Measurements from ENCODE around the gene RAB7A.

RAB7A gene

GRCh38 chr3:128804017-128804810 lies 78.2 kb downstream of the RAB7A start:
- TF ChIP-seq CTCF (IDR thresholded peaks at IDR 0.05; ENCODE audit: insufficient read depth, low read length) (no peak), SPI1 (IDR thresholded peaks at IDR 0.05; ENCODE audit: borderline replicate concordance, low read depth) (no peak), REST (IDR thresholded peaks at IDR 0.05; ENCODE audit: insufficient replicate concordance, low read depth) (no peak), POLR2AphosphoS5 (IDR thresholded peaks at IDR 0.05; ENCODE audit: low read depth) (no peak), GABPA (IDR thresholded peaks at IDR 0.05; ENCODE audit: low read depth) (no peak)
- Histone ChIP-seq H3K4me3 (replicated peaks; ENCODE audit: insufficient read depth, low read length) (no peak overlapping the region), H3K27me3 (ENCODE audit: insufficient read depth, poor library complexity, severe bottlenecking) (no peaks in the 10 kb centered on the region), H3K27ac (replicated peaks) (peak overlapping the region; percentile 36)
- peak in 1 of 2 experiments; percentile 58 for DNase-seq (ENCODE audit: low read depth in 1 of 2, low spot score in 1 of 2)

- TF ChIP-seq CTCF (IDR thresholded peaks at IDR 0.05; ENCODE audit: insufficient read depth, low read length) (no peak), SPI1 (IDR thresholded peaks at IDR 0.05; ENCODE audit: borderline replicate concordance, low read depth) (no peak), GABPA (IDR thresholded peaks at IDR 0.05; ENCODE audit: low read depth) (no peak), REST (IDR thresholded peaks at IDR 0.05; ENCODE audit: insufficient replicate concordance, low read depth) (no peak), POLR2AphosphoS5 (IDR thresholded peaks at IDR 0.05; ENCODE audit: low read depth) (no peak)
- Histone ChIP-seq H3K27ac (replicated peaks) (no peak overlapping the region), H3K4me3 (replicated peaks; ENCODE audit: insufficient read depth, low read length) (no peak overlapping the region), H3K27me3 (ENCODE audit: insufficient read depth, poor library complexity, severe bottlenecking) (no peaks in the 10 kb centered on the region)
- no peak for DNase-seq (ENCODE audit: low read depth in 1 of 2, low spot score in 1 of 2)
These were observed 78.8 kb downstream of the RAB7A start for GRCh38 chr3:128804811-128805155.

- Histone ChIP-seq H3K27ac (replicated peaks) (peak overlapping the region; percentile 25), H3K4me3 (replicated peaks; ENCODE audit: insufficient read depth, low read length) (no peak overlapping the region), H3K27me3 (ENCODE audit: insufficient read depth, poor library complexity, severe bottlenecking) (no peaks in the 10 kb centered on the region)
- no peak for TF ChIP-seq POLR2AphosphoS5 (IDR thresholded peaks at IDR 0.05; ENCODE audit: low read depth)
- peak; percentile 98 for TF ChIP-seq SPI1 (IDR thresholded peaks at IDR 0.05; ENCODE audit: borderline replicate concordance, low read depth)
- TF ChIP-seq REST (IDR thresholded peaks at IDR 0.05; ENCODE audit: insufficient replicate concordance, low read depth): no peak
- no peak for TF ChIP-seq GABPA (IDR thresholded peaks at IDR 0.05; ENCODE audit: low read depth)
- peak; percentile 56 to 69 for DNase-seq (ENCODE audit: low read depth in 1 of 2, low spot score in 1 of 2)
These were observed 79.8 kb downstream of the RAB7A start for GRCh38 chr3:128805772-128806171.
